Heart right ventricle (tissue), 16 donors: ENCODE measurements around the gene ADGRA1. TPM values are rescaled to one million over a fixed set of nuclear protein-coding genes. Genes with fewer than 3 reads are reported as not detected.

ENCODE experiments used
- ATAC-seq, 8 donors: fragments of 200-7000 bp; cut with Tn5 transposase; one replicate each; pipeline ENCODE4 v1.9.1; 2020; ENCODE audit warnings: mild to moderate bottlenecking in 8 of 8, moderate library complexity in 8 of 8, moderate number of reproducible peaks in 1 of 8
- DNase-seq, 2 donors: peaks; one replicate each; pipeline ENCODE4 v3.0.0-alpha.2; 2020
- H3K27ac ChIP-seq, 10 donors: fragments of 200-600 bp; sonication (generic) in 2 of 10; one replicate each; pipeline versions ENCODE4 v1.5.0 to v1.8.0; 2020 to 2022; ENCODE audit warnings: mild to moderate bottlenecking in 3 of 10
- H3K27me3 ChIP-seq, 7 donors: fragments of 200-600 bp; one replicate each; pipeline ENCODE4 v1.8.0; 2021 to 2022; ENCODE audit warnings: mild to moderate bottlenecking in 2 of 7
- H3K36me3 ChIP-seq, 9 donors: fragments of 200-600 bp; sonication (generic) in 1 of 9; one replicate each; pipeline versions ENCODE4 v1.5.0 to v1.8.0; 2020 to 2022; ENCODE audit warnings: mild to moderate bottlenecking in 2 of 9
- H3K4me1 ChIP-seq, 9 donors: fragments of 200-600 bp; sonication (generic) in 1 of 9; one replicate each; pipeline versions ENCODE4 v1.5.0 to v1.8.0; 2020 to 2022; ENCODE audit warnings: mild to moderate bottlenecking in 4 of 9
- H3K4me3 ChIP-seq, 10 donors: fragments of 200-600 bp; sonication (generic) in 2 of 10; one replicate each; pipeline versions ENCODE4 v1.5.0 to v1.8.0; 2020 to 2022; ENCODE audit warnings: mild to moderate bottlenecking in 7 of 10, moderate library complexity in 2 of 10
- H3K9me3 ChIP-seq, 11 donors: fragments of 200-600 bp in 10 of 11; sonication (generic) in 2 of 11; one replicate each; pipeline versions ENCODE4 v1.5.0 to v1.8.0; 2013 to 2022; ENCODE audit warnings: mild to moderate bottlenecking in 2 of 11, control low read depth in 1 of 11, moderate library complexity in 1 of 11
- CTCF ChIP-seq, 9 donors: fragments of 200-600 bp; sonication (generic) in 2 of 9; IDR thresholded peaks; one replicate each; pipeline versions ENCODE4 v1.5.0 to v1.8.0; 2021 to 2022; ENCODE audit warnings: antibody characterized with exemption in 9 of 9, mild to moderate bottlenecking in 5 of 9, moderate library complexity in 1 of 9
- WGBS, 2 donors: extraction: QIAGEN DNeasy Blood & Tissue Kit; methylation state at CpG; one replicate each; pipeline ENCODE4 v1.1.7; 2013; ENCODE audit warnings: inconsistent platforms in 1 of 2; 5-methylcytosine and 5-hydroxymethylcytosine counted together
- intact Hi-C, 10 donors: fragments of 100-400 bp; cut with DNase I; formaldehyde crosslinking; loops; one replicate each; pipeline versions ENCODE4 v1.11.1 to v1.14.2; 2022
- polyA plus RNA-seq, 2 donors: library from polyadenylated mRNA; stranded (reverse); fragments of 200-250 nt; gene quantifications; one replicate each; pipeline ENCODE4 v1.2.3, GENCODE V29; 2013
- total RNA-seq, 10 donors: library from RNA; stranded (reverse); fragmentation: NEBNext Ultra II Directional in 3 of 10; extraction: Animal tissue kit (Norgen Biotek cat#: 25700) in 3 of 10; gene quantifications; one replicate each; pipeline versions ENCODE4 v1.2.1 to v1.2.4, GENCODE V29; 2021 to 2023
- donor health status: Arrhythmogenic right ventricular cardiomyopathy.
- donor health status: ischemic (EF 13 %, LVEDD 7.1; RV severe dilation, severe dysfunction).
- donor health status: healthy with polysubstance abuse.
- donor health status: DM: no; HTN: yes; CAD: no.
- donor health status: DM: no; HTN: no; CAD: no.
- donor health status: ischemic (EF 25% LVEDD 6.9; RV normal size, moderate dysfunction).
- donor health status: ischemic (EF 25% LVEDD 5.7; RV mildly dilated, moderate dysfunction).
- donor health status: healthy.
- donor health status: DM: yes; HTN: yes; CAD: no.
- donor health status: Ischemic cardiomyopathy.
- donor health status: ischemic (EF 35%, LVEDD 5.7; RV mildly dilated, moderate dysfunction).
- donor health status: nonischemic (EF 11% LVEDD 7.7; RV severe dilation, severe dysfunction).
- donor health status: DM: yes; HTN: yes; CAD: no.
- donor health status: PGD.
- donor health status: ischemic (EF 29% LVEDD 5.4; RV normal size, mild dysfunction).
- donor health status: nonischemic (EF 23%, LVEDD 6.1; RV moderate dilation, normal function).

The ADGRA1 gene
- total and polyA plus RNA-seq, 12 donors = under 0.01 to 0.21 (median 0.11) TPM; not detected in 6

- Histone ChIP-seq H3K4me1 (peaks cover 0 to 9% (median 0%) of the 10 kb centered on the region in 9 donors), H3K27ac (no peak overlapping the region), H3K36me3 (no peaks in the 10 kb centered on the region), H3K4me3 (no peak overlapping the region), H3K27me3 (peaks cover 38 to 99% (median 95%) of the 10 kb centered on the region in 7 donors), H3K9me3 (no peaks in the 10 kb centered on the region)
- no peak for TF ChIP-seq CTCF (IDR thresholded peaks at IDR 0.05)
- intact Hi-C loops = no loop called here
- no peak for ATAC-seq
- no peak for DNase-seq
- WGBS, 2 donors = 48 to 50% methylated on average over 12 of the region's 12 CpGs
Measured at GRCh38 chr10:133086247-133086646, 1.5 kb upstream of the ADGRA1 start.

- Histone ChIP-seq H3K4me1 (peaks cover 0 to 9% (median 0%) of the 10 kb centered on the region in 9 donors), H3K27me3 (peaks cover 38 to 100% (median 89%) of the 10 kb centered on the region in 7 donors), H3K4me3 (no peak overlapping the region), H3K27ac (no peak overlapping the region), H3K36me3 (no peaks in the 10 kb centered on the region), H3K9me3 (no peaks in the 10 kb centered on the region)
- TF ChIP-seq CTCF (IDR thresholded peaks at IDR 0.05) = no peak
- DNase-seq (no peak), ATAC-seq (no peak)
- 38 to 41% methylated on average over 16 of the region's 16 CpGs for WGBS, 2 donors
- intact Hi-C loops = no loop called here
Measured at GRCh38 chr10:133087045-133087678, 562 bp upstream of the ADGRA1 start.

GRCh38 chr10:133088179-133088955, 643 bp downstream of the ADGRA1 start:
- Histone ChIP-seq H3K27me3 (peaks cover 33 to 91% (median 78%) of the 10 kb centered on the region in 7 donors), H3K27ac (no peak overlapping the region), H3K36me3 (no peaks in the 10 kb centered on the region), H3K9me3 (no peaks in the 10 kb centered on the region), H3K4me1 (peaks cover 0 to 9% (median 0%) of the 10 kb centered on the region in 9 donors), H3K4me3 (peak overlapping the region in 7 of 10 donors; percentile 12 to 38 (median 26))
- intact Hi-C loops = no loop called here
- no peak for ATAC-seq
- no peak for TF ChIP-seq CTCF (IDR thresholded peaks at IDR 0.05)
- DNase-seq = no peak
- WGBS, 2 donors = 2 to 3% methylated on average over 72 to 87 of the region's 87 CpGs

- no peak for TF ChIP-seq CTCF (IDR thresholded peaks at IDR 0.05)
- no peaks in the 10 kb centered on the region for H3K36me3 ChIP-seq
- ATAC-seq (no peak), DNase-seq (no peak)
- no peak overlapping the region for H3K27ac ChIP-seq
- no peaks in the 10 kb centered on the region for H3K9me3 ChIP-seq
- peaks cover 33 to 85% (median 70%) of the 10 kb centered on the region in 7 donors for H3K27me3 ChIP-seq
- peaks cover 0 to 9% (median 0%) of the 10 kb centered on the region in 9 donors for H3K4me1 ChIP-seq
- peak overlapping the region in 1 of 10 donors; percentile 12 for H3K4me3 ChIP-seq
- intact Hi-C loops = no loop called here
- 55 to 56% methylated on average over 46 of the region's 46 CpGs for WGBS, 2 donors
Measured at GRCh38 chr10:133088956-133089800, 1.5 kb downstream of the ADGRA1 start.
